NCI-H2081 treated with DMSO at 0.1 percent for 48 hours (cell line): ENCODE measurements around the gene TMEFF2.
"Not testable (repeated sequence)": the region's sequence is repeated elsewhere in the genome, so short reads cannot be mapped to it uniquely, and the experiment has no call there.

ENCODE experiments used
- DNase-seq: peaks from one replicate; lab custom pipeline; 2025; lab: John Stamatoyannopoulos, UW

The TMEFF2 gene

GRCh38 chr2:191931329-191931728, 263.4 kb downstream of the TMEFF2 start:
- no peak for DNase-seq

GRCh38 chr2:191930205-191930604, 264.5 kb downstream of the TMEFF2 start:
- DNase-seq = no peak

GRCh38 chr2:191929288-191929687, 265.4 kb downstream of the TMEFF2 start:
- no peak for DNase-seq

DNA sequence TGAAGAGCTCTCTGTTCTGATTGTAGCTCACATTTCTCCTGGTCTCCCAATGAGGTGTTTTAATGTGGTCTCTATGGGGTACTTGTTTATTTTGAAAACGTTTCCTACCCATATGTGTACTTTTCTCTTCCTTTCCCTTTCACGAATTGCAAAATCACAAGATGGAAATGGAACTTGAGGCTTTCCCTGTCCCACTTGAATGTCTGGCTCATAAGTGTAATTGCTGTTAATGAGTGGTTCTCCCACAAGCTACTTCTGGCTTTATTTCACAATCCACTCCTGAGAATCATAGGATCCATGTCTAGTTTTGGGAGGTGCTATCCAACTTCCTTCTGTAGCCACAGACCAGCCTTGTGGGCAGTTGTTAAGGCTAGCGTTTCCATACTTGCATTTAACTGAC, 266.7 kb downstream of the TMEFF2 start:
- no peak for DNase-seq

DNA sequence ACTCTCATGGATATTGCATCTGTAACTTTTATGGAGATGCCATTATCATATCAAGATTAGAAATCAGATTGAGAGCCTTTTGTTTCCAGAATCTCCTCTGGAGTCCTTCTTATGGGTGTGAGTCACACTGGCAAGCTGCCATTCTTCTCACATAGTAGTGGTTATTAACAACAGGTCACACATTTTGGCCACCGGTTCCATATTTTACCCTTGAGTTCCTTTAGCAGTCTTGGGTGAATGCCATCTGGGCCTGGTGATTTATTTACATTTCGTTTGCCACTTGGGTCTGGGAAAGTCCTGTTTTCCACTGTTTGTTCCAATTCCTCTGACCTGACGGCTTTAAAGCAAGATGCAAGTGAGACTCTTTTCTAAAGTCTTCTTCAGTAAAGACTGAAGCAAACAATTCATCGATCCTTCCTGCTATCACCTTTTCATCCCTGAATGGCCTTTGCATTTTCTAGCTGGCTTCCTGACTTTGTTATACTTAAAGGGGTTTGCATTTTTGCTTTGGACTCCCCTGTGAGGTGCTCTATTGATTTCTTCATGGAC, 267.3 kb downstream of the TMEFF2 start:
- DNase-seq = no peak

DNA sequence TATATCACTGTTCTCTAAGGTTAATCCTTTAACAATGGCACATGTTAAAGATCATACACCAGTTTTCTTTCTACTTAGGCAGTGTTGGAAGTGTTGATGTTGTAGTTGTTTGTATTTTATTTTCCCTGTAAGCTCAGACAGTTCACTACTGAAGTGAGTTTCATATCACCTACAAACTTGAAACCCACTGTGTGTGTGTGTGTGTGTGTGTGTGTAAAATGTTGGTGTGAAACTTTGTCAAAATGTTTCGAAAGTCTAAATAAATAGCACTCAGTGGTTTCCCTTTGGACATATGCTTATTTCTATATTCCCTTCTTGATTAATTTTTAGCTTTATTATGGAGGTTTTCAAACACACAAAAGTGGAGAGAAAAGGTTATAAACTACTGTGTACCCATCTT, 268.1 kb downstream of the TMEFF2 start:
- DNase-seq = no peak

DNA sequence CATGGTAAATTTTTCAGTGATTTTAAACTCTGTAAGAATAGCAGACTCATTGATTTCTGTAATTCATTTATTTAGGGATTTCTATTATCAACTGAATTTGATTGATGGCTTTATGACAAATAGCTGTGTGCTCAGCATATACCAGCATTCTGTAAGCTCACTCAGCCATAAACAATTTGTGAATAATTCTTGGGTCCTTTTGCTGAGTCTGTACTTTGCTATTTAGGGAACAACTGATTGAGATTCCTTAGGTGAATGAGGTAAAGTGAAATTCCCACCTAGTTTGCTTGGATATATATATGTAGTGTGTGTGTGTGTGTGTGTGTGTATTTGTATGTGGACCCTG, 271.1 kb downstream of the TMEFF2 start:
- no peak for DNase-seq

- no peak for DNase-seq
Observed at GRCh38 chr2:191922736-191923651, 271.7 kb downstream of the TMEFF2 start.

DNA sequence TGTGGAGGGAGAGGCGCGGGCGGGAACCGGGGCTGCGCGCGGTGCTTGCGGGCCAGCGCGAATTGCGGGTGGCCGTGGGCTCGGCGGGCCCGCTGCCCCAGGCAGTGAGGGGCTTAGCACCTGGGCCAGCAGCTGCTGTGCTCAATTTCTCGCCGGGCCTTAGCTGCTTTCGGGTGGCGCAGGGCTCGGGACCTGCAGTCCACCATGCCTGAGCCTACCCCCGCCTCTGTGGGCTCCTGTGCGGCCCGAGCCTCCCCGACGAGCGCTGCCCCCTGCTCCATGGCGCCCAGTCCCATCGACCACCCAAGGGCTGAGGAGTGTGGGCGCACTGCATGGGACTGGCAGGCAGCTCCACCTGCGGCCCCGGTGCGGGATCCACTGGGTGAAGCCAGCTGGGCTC, 273.1 kb downstream of the TMEFF2 start:
- DNase-seq = not testable (repeated sequence)

GRCh38 chr2:191920502-191920901, 274.2 kb downstream of the TMEFF2 start:
- no peak for DNase-seq

DNA sequence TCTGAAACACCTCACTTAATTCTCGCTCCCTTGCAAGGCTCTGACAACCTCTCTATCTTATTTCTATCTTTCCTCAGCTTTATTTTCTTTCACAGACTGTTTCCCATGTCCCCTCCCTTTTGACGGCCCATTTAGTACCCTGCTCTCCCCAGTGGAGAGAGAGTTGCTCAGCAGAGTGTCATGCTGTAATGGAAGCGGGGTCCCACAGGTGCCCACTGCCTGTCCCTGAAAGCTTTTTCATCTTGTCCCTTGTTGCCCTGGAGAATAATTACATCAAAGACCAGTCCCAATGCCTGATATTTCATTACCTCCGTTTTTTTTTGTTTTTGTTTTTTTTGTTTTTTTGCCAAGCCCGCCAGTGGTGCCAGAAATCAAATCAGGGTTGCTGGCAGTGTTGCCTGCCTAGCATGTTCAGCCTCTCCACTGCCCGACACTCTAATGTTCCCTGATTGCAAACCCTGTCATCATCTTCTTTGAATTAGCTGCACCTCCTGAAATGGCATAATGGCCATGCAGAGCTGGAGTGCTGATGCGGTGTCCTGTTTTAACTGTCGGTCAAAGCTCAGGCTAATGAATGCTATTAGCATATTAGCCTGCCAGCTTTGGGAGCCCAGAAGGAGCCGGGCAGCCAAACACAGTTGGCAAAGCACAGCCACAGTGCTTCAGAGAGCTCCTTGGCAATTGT, 276.6 kb downstream of the TMEFF2 start:
- no peak for DNase-seq

DNA sequence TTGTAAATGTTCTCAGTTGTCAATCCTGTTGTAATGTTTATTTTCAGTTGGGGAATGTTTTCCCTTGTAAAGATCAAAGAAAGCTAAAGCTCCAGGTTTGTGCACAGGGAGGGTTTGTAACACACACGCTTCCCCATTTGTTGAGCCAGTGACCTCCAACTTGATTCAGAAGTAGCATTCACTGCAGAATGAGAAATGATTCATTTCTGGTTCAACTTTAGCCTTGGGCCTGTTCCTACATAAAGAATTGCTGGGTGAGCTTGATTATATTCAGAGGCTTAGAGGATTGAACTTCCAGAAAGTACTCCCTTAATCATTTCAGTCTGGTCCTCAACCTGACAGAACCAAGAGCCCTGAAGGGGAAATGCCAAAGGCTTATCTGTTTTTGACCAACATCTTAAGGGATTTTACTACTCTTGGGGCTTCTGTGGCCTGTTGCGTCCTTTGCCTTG, 277.3 kb downstream of the TMEFF2 start:
- DNase-seq = no peak

DNA sequence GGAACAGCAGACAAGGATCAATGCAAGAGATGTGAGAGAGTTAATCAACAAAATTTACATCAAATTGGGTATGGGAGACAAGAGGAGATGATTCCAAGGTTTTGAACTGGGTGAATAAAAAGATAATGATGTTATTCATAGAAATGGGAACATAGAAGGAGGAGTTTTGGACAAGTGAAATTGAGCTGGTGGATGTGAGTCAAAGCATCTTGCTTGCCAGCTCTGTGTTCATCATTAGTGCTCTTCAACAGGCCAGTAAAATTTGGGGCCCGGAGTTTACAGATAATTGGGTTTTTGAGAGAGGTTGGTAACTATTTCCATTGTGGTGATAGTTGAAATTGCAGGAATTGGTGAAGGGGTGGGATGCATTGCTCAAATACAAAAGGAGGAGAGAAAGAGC, 277.9 kb downstream of the TMEFF2 start:
- DNase-seq = no peak

DNA sequence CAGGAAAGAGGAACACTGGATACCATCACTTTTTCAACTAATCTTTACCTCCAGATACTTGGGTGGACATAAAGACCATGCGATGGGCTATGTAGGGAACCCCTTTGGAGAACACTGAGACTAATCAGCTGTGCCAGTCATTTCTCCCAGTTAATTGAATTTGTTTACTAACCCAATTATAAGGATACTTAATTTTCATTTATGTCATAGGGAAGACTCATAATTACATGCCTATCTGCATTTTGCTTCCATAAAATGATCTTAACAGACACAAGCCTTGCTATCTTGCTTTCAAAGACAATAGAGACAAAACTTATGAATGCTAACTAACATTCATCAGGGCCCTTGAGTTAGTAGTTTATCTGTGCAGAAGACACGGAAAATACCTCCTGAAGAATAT, 279.0 kb downstream of the TMEFF2 start:
- DNase-seq = no peak

GRCh38 chr2:191913796-191914195, 280.9 kb downstream of the TMEFF2 start:
- DNase-seq = no peak

DNA sequence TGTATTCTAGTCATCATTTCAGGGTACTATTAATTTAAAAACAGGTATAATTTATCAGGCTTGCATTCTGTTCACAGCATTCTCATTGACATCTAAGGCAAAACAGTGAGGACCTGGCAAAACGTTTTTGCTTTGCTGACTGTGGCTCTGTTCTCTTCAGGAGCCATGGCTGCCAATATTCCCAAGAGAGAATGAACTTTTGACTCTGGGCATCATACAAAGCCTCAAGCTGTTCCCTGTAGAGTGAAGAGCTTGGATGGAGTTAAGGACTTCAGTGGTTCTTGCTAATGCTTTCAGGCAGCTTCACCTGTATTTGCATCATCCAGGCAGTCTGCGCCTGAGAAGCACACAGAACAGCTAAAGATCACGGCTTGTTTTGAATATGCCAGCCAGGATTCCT, 282.0 kb downstream of the TMEFF2 start:
- no peak for DNase-seq

- no peak for DNase-seq
Observed at GRCh38 chr2:191910518-191910917, 284.2 kb downstream of the TMEFF2 start.

- DNase-seq = no peak
Observed at GRCh38 chr2:191908874-191909273, 285.9 kb downstream of the TMEFF2 start.

- DNase-seq = no peak
Observed at GRCh38 chr2:191907545-191907944, 287.2 kb downstream of the TMEFF2 start.

DNA sequence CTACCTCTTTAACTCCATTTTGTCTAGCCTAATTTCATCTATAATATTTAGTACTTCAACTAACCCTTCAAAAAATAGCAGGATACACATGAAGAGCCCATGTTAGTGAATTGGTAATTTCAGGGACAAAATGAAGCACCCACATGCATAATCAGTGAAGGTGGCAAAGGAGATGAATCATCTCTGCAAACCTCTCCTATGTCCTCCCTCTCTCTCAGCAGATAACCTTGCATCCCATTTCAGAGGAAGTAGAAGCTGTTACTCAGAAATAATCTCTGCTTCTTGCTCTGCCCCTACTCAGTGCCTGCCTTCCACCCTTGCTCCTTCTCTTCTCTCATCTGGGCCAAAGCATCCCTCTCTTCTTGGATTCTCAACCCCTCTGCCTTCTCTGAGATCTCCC, 287.6 kb downstream of the TMEFF2 start:
- DNase-seq = no peak

DNA sequence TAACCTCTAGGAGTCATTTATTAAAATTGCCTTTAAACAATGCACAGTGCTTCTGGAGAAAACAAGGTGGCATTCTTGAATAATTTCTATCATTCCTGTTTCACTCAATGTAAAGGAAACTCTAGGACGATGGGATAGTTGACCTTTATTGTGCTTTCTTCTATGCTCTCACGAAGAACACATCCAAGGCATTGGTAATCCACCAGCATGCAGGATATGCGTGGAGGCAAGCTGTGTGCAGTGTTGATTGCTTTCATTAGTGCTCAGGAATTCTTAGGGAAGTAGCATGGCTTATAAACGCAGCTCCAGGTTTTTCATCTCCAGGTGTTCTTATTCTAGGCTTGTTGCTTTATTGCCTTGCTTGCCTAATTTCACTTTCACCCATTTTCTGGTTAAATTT, 289.4 kb downstream of the TMEFF2 start:
- DNase-seq = no peak

DNA sequence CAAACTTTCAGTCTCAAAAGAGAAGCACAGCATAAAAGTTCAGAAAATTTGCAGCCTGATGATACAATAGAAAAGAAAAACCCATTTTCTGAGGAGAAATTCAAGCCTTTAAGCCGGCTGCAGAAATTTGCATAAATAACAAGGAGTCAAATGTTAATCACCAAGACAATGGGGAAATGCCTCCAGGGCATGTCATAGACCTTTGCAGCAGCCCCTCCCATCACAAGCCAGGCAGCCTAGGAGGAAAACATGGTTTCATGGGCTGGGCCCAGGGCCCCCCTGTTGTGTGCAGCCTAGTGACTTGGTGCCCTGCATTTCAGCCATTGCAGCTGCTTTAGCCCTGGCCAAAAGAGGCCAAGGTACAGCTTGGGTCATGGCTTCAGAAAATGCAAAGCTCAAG, 293.7 kb downstream of the TMEFF2 start:
- DNase-seq = no peak

DNA sequence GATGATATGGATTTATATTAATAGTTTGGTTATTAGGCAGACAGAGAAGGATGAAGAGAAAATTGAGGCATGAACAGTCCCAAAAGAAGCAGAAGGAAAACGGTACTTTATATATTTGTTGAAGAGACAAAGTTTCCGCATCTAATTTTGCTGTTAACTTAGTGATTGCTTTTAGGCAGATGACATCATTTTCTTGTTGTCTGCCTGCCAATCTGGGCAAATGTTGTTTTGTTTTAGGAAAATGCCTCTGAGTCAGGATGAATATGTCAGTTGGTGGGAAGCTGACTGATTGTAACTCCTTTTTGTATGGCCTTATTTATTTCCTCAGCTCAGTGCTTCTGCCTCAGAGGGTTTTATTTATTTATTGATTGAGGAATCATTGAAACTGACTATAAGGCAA, 295.3 kb downstream of the TMEFF2 start:
- DNase-seq = no peak
